Naive thymus-derived CD4-positive, alpha-beta T cell (primary cell): ENCODE results near the gene BCORL1. TPM values are rescaled to one million over a fixed set of nuclear protein-coding genes. Genes with fewer than 3 reads are reported as not detected.

ENCODE experiments used
- ATAC-seq: fragments of 150-1000 bp; cut with Tn5 transposase; 2 replicates; pipeline ENCODE4 v1.10.0; 2021; ENCODE audit warnings: mild to moderate bottlenecking, moderate library complexity
- CTCF ChIA-PET: fragments of 350-600 bp; sonication (Branson Sonifier 250); formaldehyde crosslinking; loops from one replicate; lab custom pipeline; 2021; ENCODE audit warnings: antibody characterized with exemption; lab: Charles Lee
- POLR2A ChIA-PET: fragments of 350-600 bp; sonication (Branson Sonifier 250); formaldehyde crosslinking; loops from one replicate; lab custom pipeline; 2021; ENCODE audit warnings: antibody characterized with exemption, inconsistent platforms; lab: Charles Lee
- DNase-seq, 9 donors: peaks; one replicate each; pipeline versions ENCODE4 v3.0.0 to v3.0.0-alpha.2; 2020 to 2022; ENCODE audit warnings: mixed read lengths in 1 of 9
- H3K27ac ChIP-seq: one replicate; pipeline ENCODE4 v1.7.0; 2013; ENCODE audit warnings: mild to moderate bottlenecking, low read depth, low read length, moderate library complexity
- H3K27me3 ChIP-seq, 2 donors: one replicate each; pipeline ENCODE4 v1.7.0; 2013; ENCODE audit warnings: low read length in 2 of 2, mild to moderate bottlenecking in 2 of 2, moderate library complexity in 2 of 2; ENCODE audit not compliant: control insufficient read depth in 2 of 2, insufficient read depth in 2 of 2
- H3K36me3 ChIP-seq, 3 experiments: 1 replicate in 2 of 3; 2 replicates in 1 of 3; pipeline ENCODE4 v1.7.0; 2013; ENCODE audit warnings: low read length in 3 of 3, mild to moderate bottlenecking in 3 of 3, moderate library complexity in 1 of 3; ENCODE audit not compliant: insufficient read depth in 3 of 3, control insufficient read depth in 2 of 3
- H3K4me1 ChIP-seq, 2 donors: one replicate each; pipeline ENCODE4 v1.7.0; 2013; ENCODE audit warnings: low read length in 2 of 2, mild to moderate bottlenecking in 2 of 2, moderate library complexity in 1 of 2; ENCODE audit not compliant: control insufficient read depth in 2 of 2, insufficient read depth in 2 of 2
- H3K4me3 ChIP-seq: 2 replicates; pipeline ENCODE4 v1.7.0; 2013; ENCODE audit warnings: mild to moderate bottlenecking, low read length
- H3K9me3 ChIP-seq, 3 experiments: 1 replicate in 2 of 3; 2 replicates in 1 of 3; pipeline ENCODE4 v1.7.0; 2013; ENCODE audit warnings: low read length in 3 of 3; ENCODE audit not compliant: control insufficient read depth in 2 of 3
- H3K27ac Mint-ChIP-seq, 9 donors: one replicate each; pipeline ENCODE4 v1.8.0; 2020 to 2022; ENCODE audit warnings: mixed read lengths in 9 of 9, mild to moderate bottlenecking in 8 of 9, moderate library complexity in 5 of 9, inconsistent platforms in 2 of 9
- H3K27me3 Mint-ChIP-seq, 5 donors: one replicate each; pipeline ENCODE4 v1.8.0; 2021 to 2022; ENCODE audit warnings: mixed read lengths in 5 of 5, mild to moderate bottlenecking in 1 of 5
- H3K36me3 Mint-ChIP-seq, 5 donors: one replicate each; pipeline ENCODE4 v1.8.0; 2020 to 2022; ENCODE audit warnings: mixed read lengths in 5 of 5, mild to moderate bottlenecking in 3 of 5, inconsistent platforms in 1 of 5
- H3K4me1 Mint-ChIP-seq, 7 donors: one replicate each; pipeline ENCODE4 v1.8.0; 2020 to 2022; ENCODE audit warnings: mixed read lengths in 7 of 7, mild to moderate bottlenecking in 3 of 7, inconsistent platforms in 1 of 7
- H3K4me3 Mint-ChIP-seq, 10 donors: one replicate each; pipeline ENCODE4 v1.8.0; 2020 to 2022; ENCODE audit warnings: mild to moderate bottlenecking in 10 of 10, mixed read lengths in 10 of 10, moderate library complexity in 6 of 10, inconsistent platforms in 2 of 10
- H3K9me3 Mint-ChIP-seq, 11 donors: one replicate each; pipeline ENCODE4 v1.8.0; 2020 to 2022; ENCODE audit warnings: mixed read lengths in 11 of 11, mild to moderate bottlenecking in 4 of 11, inconsistent platforms in 1 of 11, moderate library complexity in 1 of 11
- intact Hi-C, 2 donors: fragments of 100-400 bp; cut with micrococcal nuclease; formaldehyde crosslinking; loops; one replicate each; pipeline ENCODE4 v1.15.1; 2023
- polyA plus RNA-seq, 2 donors: library from polyadenylated mRNA; unstranded; fragments of 300-500 nt; fragmentation: Illumina TruSeq; gene quantifications; one replicate each; pipeline ENCODE4 v1.2.3, GENCODE V29; 2021
- total RNA-seq, 6 experiments: library from RNA in 5 of 6; stranded (reverse) in 5 of 6; gene quantifications; 1 replicate in 5 of 6; 2 replicates in 1 of 6; pipeline ENCODE4 v1.2.3 and lab custom pipeline; 2021 to 2026

Gene BCORL1
- total and polyA plus RNA-seq, 7 experiments from 2014 or later, result 0.64 to 8.9 (median 7.4) TPM

- ChIA-PET POLR2A (no interaction called here), CTCF (interaction anchor here (1.0 kb wide), 1 partner anchor 46 kb away, joined by 3 read pairs; no protein-coding TSS in a partner anchor)
- no peaks in the 10 kb centered on the region for H3K27me3 ChIP-seq
- no peaks in the 10 kb centered on the region for H3K36me3 ChIP-seq
- ATAC-seq, result no peak
- DNase-seq, result peak in 3 of 9 donors; percentile 5 to 30 (median 9)
- Mint-ChIP-seq H3K27me3 (peaks cover 0 to 22% (median 0%) of the 10 kb centered on the region in 5 donors), H3K4me3 (peak overlapping the region in 1 of 10 donors; percentile 36), H3K27ac (no peak overlapping the region), H3K4me1 (peaks cover 17 to 30% (median 22%) of the 10 kb centered on the region in 7 donors), H3K9me3 (no peaks in the 10 kb centered on the region), H3K36me3 (no peaks in the 10 kb centered on the region)
- H3K27ac ChIP-seq, result peak overlapping the region; percentile 58
- H3K9me3 ChIP-seq, result no peaks in the 10 kb centered on the region
- H3K4me3 ChIP-seq, result no peak overlapping the region
- H3K4me1 ChIP-seq, result no peaks in the 10 kb centered on the region
- intact Hi-C loops, result loop anchor here (2.0 to 5.0 kb wide), 6 partner anchors 77 to 206 kb away; partner anchors contain the start of genes ELF4 (in 1 of the 2), RAB33A (in 1 of the 2), SASH3 (in 1 of the 2) and UTP14A (in 1 of the 2)
Observed at GRCh38 chrX:129983575-129984110, 1.2 kb downstream of the BCORL1 start.

GRCh38 chrX:129984111-129984958, 1.9 kb downstream of the BCORL1 start:
- Mint-ChIP-seq H3K9me3 (no peaks in the 10 kb centered on the region), H3K4me3 (peak overlapping the region in 9 of 10 donors; percentile 73 to 88 (median 84)), H3K27ac (peak overlapping the region; percentile 60 to 83 (median 67)), H3K4me1 (peaks cover 11 to 24% (median 19%) of the 10 kb centered on the region in 7 donors), H3K27me3 (peaks cover 0 to 18% (median 0%) of the 10 kb centered on the region in 5 donors), H3K36me3 (no peaks in the 10 kb centered on the region)
- Histone ChIP-seq H3K36me3 (no peaks in the 10 kb centered on the region), H3K27ac (no peak overlapping the region), H3K4me3 (no peak overlapping the region), H3K27me3 (no peaks in the 10 kb centered on the region), H3K4me1 (no peaks in the 10 kb centered on the region), H3K9me3 (no peaks in the 10 kb centered on the region)
- intact Hi-C loops, result loop anchor here (5.0 kb wide), 2 partner anchors 128 to 207 kb away; partner anchors contain the start of genes ELF4 (in 1 of the 2) and SASH3 (in 1 of the 2)
- ATAC-seq (peak; percentile 7), DNase-seq (peak in 8 of 9 donors; percentile 14 to 53 (median 26))
- CTCF ChIA-PET, result no interaction called here
- POLR2A ChIA-PET, result no interaction called here

DNA sequence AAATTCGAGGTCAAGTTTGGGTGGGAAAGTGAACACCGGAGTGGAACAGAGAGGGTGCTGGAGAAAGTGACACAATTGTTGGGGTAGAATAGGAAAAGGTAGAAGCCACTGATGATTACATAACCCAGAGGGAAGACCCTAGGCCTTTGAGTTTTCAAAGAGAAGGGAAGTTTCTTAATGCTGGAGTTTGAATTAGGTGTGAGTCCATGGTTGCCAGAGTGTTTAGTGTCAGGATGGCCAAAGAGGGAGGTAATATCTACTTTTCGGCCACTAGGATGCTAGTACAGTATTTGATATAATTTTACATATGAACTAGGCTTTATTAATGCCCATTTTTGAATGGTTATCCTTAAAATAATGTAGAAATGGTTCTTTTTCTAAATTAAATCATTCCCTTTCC, 5.4 kb downstream of the BCORL1 start:
- Histone ChIP-seq H3K4me3 (no peak overlapping the region), H3K9me3 (no peaks in the 10 kb centered on the region), H3K36me3 (no peaks in the 10 kb centered on the region), H3K27ac (no peak overlapping the region), H3K27me3 (no peaks in the 10 kb centered on the region), H3K4me1 (no peaks in the 10 kb centered on the region)
- Mint-ChIP-seq H3K27ac (peak overlapping the region in 1 of 9 donors; percentile 6), H3K4me1 (peaks cover 10 to 23% (median 19%) of the 10 kb centered on the region in 7 donors), H3K4me3 (no peak overlapping the region), H3K27me3 (peaks cover 0 to 13% (median 0%) of the 10 kb centered on the region in 5 donors), H3K36me3 (no peaks in the 10 kb centered on the region), H3K9me3 (no peaks in the 10 kb centered on the region)
- ChIA-PET POLR2A (no interaction called here), CTCF (no interaction called here)
- DNase-seq, result no peak
- intact Hi-C loops, result no loop called here
- ATAC-seq, result no peak

- H3K27me3 ChIP-seq, result no peaks in the 10 kb centered on the region
- H3K36me3 Mint-ChIP-seq, result peaks cover 0 to 4% (median 0%) of the 10 kb centered on the region in 5 donors
- no peak overlapping the region for H3K27ac ChIP-seq
- no peak for DNase-seq
- intact Hi-C loops, result no loop called here
- H3K36me3 ChIP-seq, result no peaks in the 10 kb centered on the region
- no peaks in the 10 kb centered on the region for H3K4me1 ChIP-seq
- H3K27ac Mint-ChIP-seq, result no peak overlapping the region
- ATAC-seq, result no peak
- POLR2A ChIA-PET, result no interaction called here
- H3K4me1 Mint-ChIP-seq, result peaks cover 0 to 11% (median 8%) of the 10 kb centered on the region in 7 donors
- CTCF ChIA-PET, result interaction anchor here (1.1 kb wide), 1 partner anchor 66 kb away, joined by 3 read pairs; no protein-coding TSS in a partner anchor
- no peaks in the 10 kb centered on the region for H3K9me3 Mint-ChIP-seq
- no peak overlapping the region for H3K4me3 Mint-ChIP-seq
- H3K9me3 ChIP-seq, result no peaks in the 10 kb centered on the region
- no peak overlapping the region for H3K4me3 ChIP-seq
- peaks cover 0 to 2% (median 0%) of the 10 kb centered on the region in 5 donors for H3K27me3 Mint-ChIP-seq
Observed at GRCh38 chrX:129992181-129992580, 9.7 kb downstream of the BCORL1 start.

DNA sequence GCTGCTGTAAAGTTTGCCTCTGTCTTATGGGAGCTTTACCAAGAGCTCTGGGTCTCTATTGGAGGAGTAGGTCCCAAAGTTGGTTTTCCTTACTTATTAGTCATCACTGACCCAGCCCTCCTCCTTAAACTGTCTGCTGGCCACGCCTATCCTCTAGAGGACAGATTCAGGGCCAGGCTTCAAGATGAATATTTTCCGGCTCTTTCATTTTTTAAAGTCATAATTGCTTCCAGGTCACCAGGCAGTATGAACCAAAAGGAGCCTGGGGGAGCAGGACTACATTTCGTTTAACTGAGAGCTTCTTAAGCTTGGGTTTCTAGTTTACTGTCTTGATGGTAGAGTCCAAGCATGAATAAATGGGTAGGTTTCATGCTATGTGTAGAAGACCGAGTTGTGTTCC, 13.7 kb downstream of the BCORL1 start:
- Histone ChIP-seq H3K9me3 (no peaks in the 10 kb centered on the region), H3K36me3 (no peaks in the 10 kb centered on the region), H3K4me3 (no peak overlapping the region), H3K27ac (no peak overlapping the region), H3K27me3 (no peaks in the 10 kb centered on the region), H3K4me1 (no peaks in the 10 kb centered on the region)
- H3K4me1 Mint-ChIP-seq, result peaks cover 0 to 10% (median 6%) of the 10 kb centered on the region in 7 donors
- H3K27ac Mint-ChIP-seq, result no peak overlapping the region
- no peak overlapping the region for H3K4me3 Mint-ChIP-seq
- ATAC-seq (peak; percentile 70), DNase-seq (no peak)
- POLR2A ChIA-PET, result no interaction called here
- H3K9me3 Mint-ChIP-seq, result peaks cover 0 to 2% (median 0%) of the 10 kb centered on the region in 11 donors
- intact Hi-C loops, result no loop called here
- H3K27me3 Mint-ChIP-seq, result no peaks in the 10 kb centered on the region
- CTCF ChIA-PET, result no interaction called here
- peaks cover 0 to 6% (median 0%) of the 10 kb centered on the region in 5 donors for H3K36me3 Mint-ChIP-seq

DNA sequence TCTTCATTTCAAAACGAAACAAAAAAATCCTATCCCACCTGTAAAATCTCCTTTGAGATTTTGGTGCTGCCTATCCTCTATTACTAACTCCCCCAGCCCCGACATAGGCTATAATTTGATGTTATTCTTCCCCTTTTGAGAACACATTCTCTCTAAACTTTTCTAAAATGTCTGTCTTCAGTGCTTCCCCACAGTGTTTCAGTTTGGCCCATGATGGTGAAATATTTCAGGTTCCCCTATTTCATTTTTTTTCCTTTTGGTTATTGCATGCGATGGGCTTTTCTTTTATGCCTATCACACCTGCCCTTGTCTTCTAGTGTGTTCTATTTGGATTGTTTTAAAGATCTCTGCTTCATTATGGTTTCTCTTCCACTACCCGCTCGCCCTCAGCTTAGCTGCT, 14.7 kb downstream of the BCORL1 start:
- peaks cover 0 to 6% (median 4%) of the 10 kb centered on the region in 5 donors for H3K36me3 Mint-ChIP-seq
- Histone ChIP-seq H3K4me3 (no peak overlapping the region), H3K9me3 (no peaks in the 10 kb centered on the region), H3K27me3 (no peaks in the 10 kb centered on the region), H3K36me3 (no peaks in the 10 kb centered on the region), H3K4me1 (no peaks in the 10 kb centered on the region), H3K27ac (no peak overlapping the region)
- no peak for DNase-seq
- no peaks in the 10 kb centered on the region for H3K27me3 Mint-ChIP-seq
- peaks cover 0 to 16% (median 12%) of the 10 kb centered on the region in 7 donors for H3K4me1 Mint-ChIP-seq
- H3K4me3 Mint-ChIP-seq, result no peak overlapping the region
- ChIA-PET POLR2A (no interaction called here), CTCF (interaction anchor here (0.7 kb wide), 1 partner anchor 71 kb away, joined by 3 read pairs; no protein-coding TSS in a partner anchor)
- H3K9me3 Mint-ChIP-seq, result peaks cover 0 to 2% (median 0%) of the 10 kb centered on the region in 11 donors
- ATAC-seq, result peak; percentile 29
- intact Hi-C loops, result no loop called here
- no peak overlapping the region for H3K27ac Mint-ChIP-seq
